ENCODE results near the gene MED17. TPM values are rescaled to one million over a fixed set of nuclear protein-coding genes. Genes with fewer than 3 reads are reported as not detected.

MED17 gene
- total RNA-seq, 4 donors from 2014 or later, result 18.9 to 27.8 (median 22.3) TPM

GRCh38 chr11:93804879-93805278 lies 20.8 kb downstream of the MED17 start:
- DNase-seq (ENCODE audit: extremely low spot score), result no peak
- intact Hi-C loops (cut with DNase I), result no loop called here
- no peaks in the 10 kb centered on the region for H3K27me3 ChIP-seq
- WGBS, result 93% methylated on average over 2 of the region's 2 CpGs
- no peaks in the 10 kb centered on the region for H3K9me3 ChIP-seq
- H3K27ac ChIP-seq (replicated peaks in 1 of 4), result no peak overlapping the region
- H3K4me1 ChIP-seq, result no peaks in the 10 kb centered on the region
- H3K36me3 ChIP-seq, result peaks cover 23 to 96% (median 79%) of the 10 kb centered on the region in 4 donors
- TF ChIP-seq, protein P1, sequence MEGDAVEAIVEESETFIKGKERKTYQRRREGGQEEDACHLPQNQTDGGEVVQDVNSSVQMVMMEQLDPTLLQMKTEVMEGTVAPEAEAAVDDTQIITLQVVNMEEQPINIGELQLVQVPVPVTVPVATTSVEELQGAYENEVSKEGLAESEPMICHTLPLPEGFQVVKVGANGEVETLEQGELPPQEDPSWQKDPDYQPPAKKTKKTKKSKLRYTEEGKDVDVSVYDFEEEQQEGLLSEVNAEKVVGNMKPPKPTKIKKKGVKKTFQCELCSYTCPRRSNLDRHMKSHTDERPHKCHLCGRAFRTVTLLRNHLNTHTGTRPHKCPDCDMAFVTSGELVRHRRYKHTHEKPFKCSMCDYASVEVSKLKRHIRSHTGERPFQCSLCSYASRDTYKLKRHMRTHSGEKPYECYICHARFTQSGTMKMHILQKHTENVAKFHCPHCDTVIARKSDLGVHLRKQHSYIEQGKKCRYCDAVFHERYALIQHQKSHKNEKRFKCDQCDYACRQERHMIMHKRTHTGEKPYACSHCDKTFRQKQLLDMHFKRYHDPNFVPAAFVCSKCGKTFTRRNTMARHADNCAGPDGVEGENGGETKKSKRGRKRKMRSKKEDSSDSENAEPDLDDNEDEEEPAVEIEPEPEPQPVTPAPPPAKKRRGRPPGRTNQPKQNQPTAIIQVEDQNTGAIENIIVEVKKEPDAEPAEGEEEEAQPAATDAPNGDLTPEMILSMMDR (IDR thresholded peaks at IDR 0.05), result no peak
- TF ChIP-seq POLR2AphosphoS5 (IDR thresholded peaks at IDR 0.05) (no peak), EP300 (IDR thresholded peaks at IDR 0.05) (no peak), POLR2A (IDR thresholded peaks at IDR 0.05; ENCODE audit: low read depth) (no peak)
- no peak overlapping the region for H3K4me3 ChIP-seq

- peaks cover 41 to 97% (median 85%) of the 10 kb centered on the region in 4 donors for H3K36me3 ChIP-seq
- H3K4me1 ChIP-seq, result no peaks in the 10 kb centered on the region
- intact Hi-C loops (cut with DNase I), result no loop called here
- TF ChIP-seq EP300 (IDR thresholded peaks at IDR 0.05) (no peak), POLR2A (IDR thresholded peaks at IDR 0.05; ENCODE audit: low read depth) (no peak), POLR2AphosphoS5 (IDR thresholded peaks at IDR 0.05) (no peak)
- TF ChIP-seq, protein P1 (IDR thresholded peaks at IDR 0.05), result no peak
- H3K9me3 ChIP-seq, result no peaks in the 10 kb centered on the region
- no peaks in the 10 kb centered on the region for H3K27me3 ChIP-seq
- 98% methylated on average over 3 of the region's 3 CpGs for WGBS
- H3K27ac ChIP-seq (replicated peaks in 1 of 4), result no peak overlapping the region
- DNase-seq (ENCODE audit: extremely low spot score), result no peak
- no peak overlapping the region for H3K4me3 ChIP-seq
Observed at GRCh38 chr11:93807980-93808379, 23.9 kb downstream of the MED17 start.

DNA sequence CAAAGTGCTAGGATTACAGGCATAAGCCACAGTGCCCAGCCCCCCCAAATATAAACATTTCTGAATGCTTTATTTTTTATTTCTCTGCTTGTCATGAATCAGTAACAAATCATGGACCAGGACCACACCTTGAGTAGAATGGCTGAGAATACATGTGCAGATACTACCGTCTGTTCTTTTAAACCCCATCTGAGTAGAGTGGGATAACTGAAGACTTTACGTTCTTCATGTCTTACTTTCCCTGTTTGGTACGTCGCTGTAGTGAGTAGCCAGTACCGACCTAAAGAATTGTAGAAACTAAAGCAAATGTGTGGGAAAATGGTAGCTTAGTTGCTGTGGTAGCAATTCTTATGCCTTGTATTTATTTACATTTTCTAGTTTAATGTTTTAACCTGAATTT lies 29.9 kb downstream of the MED17 start:
- DNase-seq (ENCODE audit: extremely low spot score), result no peak
- intact Hi-C loops (cut with DNase I), result no loop called here
- WGBS, result 94% methylated on average over 5 of the region's 5 CpGs
- no peak overlapping the region for H3K4me3 ChIP-seq
- H3K27ac ChIP-seq (replicated peaks in 1 of 4), result no peak overlapping the region
- no peak for TF ChIP-seq POLR2AphosphoS5 (IDR thresholded peaks at IDR 0.05)
- TF ChIP-seq, protein P1 (IDR thresholded peaks at IDR 0.05), result no peak
- no peak for TF ChIP-seq EP300 (IDR thresholded peaks at IDR 0.05)
- no peak for TF ChIP-seq POLR2A (IDR thresholded peaks at IDR 0.05; ENCODE audit: low read depth)
- peaks cover 0 to 11% (median 0%) of the 10 kb centered on the region in 4 donors for H3K4me1 ChIP-seq
- H3K9me3 ChIP-seq, result no peaks in the 10 kb centered on the region
- no peaks in the 10 kb centered on the region for H3K27me3 ChIP-seq
- peaks cover 55 to 72% (median 62%) of the 10 kb centered on the region in 4 donors for H3K36me3 ChIP-seq

- H3K36me3 ChIP-seq, result peaks cover 46 to 61% (median 51%) of the 10 kb centered on the region in 4 donors
- H3K27me3 ChIP-seq, result no peaks in the 10 kb centered on the region
- DNase-seq (ENCODE audit: extremely low spot score), result no peak
- no peak overlapping the region for H3K27ac ChIP-seq (replicated peaks in 1 of 4)
- 95% methylated on average over 6 of the region's 6 CpGs for WGBS
- TF ChIP-seq EP300 (IDR thresholded peaks at IDR 0.05) (no peak), POLR2A (IDR thresholded peaks at IDR 0.05; ENCODE audit: low read depth) (no peak), POLR2AphosphoS5 (IDR thresholded peaks at IDR 0.05) (no peak)
- TF ChIP-seq, protein P1 (IDR thresholded peaks at IDR 0.05), result no peak
- no peak overlapping the region for H3K4me3 ChIP-seq
- H3K9me3 ChIP-seq, result no peaks in the 10 kb centered on the region
- intact Hi-C loops (cut with DNase I), result no loop called here
- H3K4me1 ChIP-seq, result peaks cover 0 to 11% (median 0%) of the 10 kb centered on the region in 4 donors
Observed at GRCh38 chr11:93814966-93815633, 31.0 kb downstream of the MED17 start.
